Keratinocyte (primary cell): ENCODE data around the gene MFAP2. TPM values are rescaled to one million over a fixed set of nuclear protein-coding genes. Genes with fewer than 3 reads are reported as not detected.
"Not testable (repeated sequence)": the region's sequence is repeated elsewhere in the genome, so short reads cannot be mapped to it uniquely, and the experiment has no call there.

Experiments
- DNase-seq: peaks from one replicate; pipeline ENCODE4 v3.0.0-alpha.2; 2011; ENCODE audit warnings: low read depth, missing footprints, low spot score
- FAIRE-seq: peaks from 2 replicates; lab custom pipeline; 2011; peaks lifted over from hg19 to GRCh38; lab: Jason Lieb, UNC
- H2AFZ ChIP-seq: 2 replicates; pipeline ENCODE4 v1.6.0; 2012; ENCODE audit warnings: low read length, control low read depth, inconsistent platforms; ENCODE audit not compliant: control insufficient read depth
- H3K27ac ChIP-seq: 2 replicates; pipeline ENCODE4 v1.5.1; 2011; ENCODE audit warnings: low read length; ENCODE audit not compliant: control insufficient read depth, insufficient read depth
- H3K27me3 ChIP-seq: 3 replicates; pipeline ENCODE4 v1.6.0; 2011; ENCODE audit warnings: low read length; ENCODE audit not compliant: control insufficient read depth, insufficient read depth; ENCODE audit errors: extremely low read depth
- H3K36me3 ChIP-seq, 2 experiments: 2 replicates in 1 of 2; 3 replicates in 1 of 2; pipeline ENCODE4 v1.5.1; 2011; ENCODE audit warnings: low read length in 2 of 2, mild to moderate bottlenecking in 1 of 2; ENCODE audit not compliant: control insufficient read depth in 2 of 2, insufficient read depth in 2 of 2; ENCODE audit errors: extremely low read depth in 1 of 2
- H3K4me1 ChIP-seq: 3 replicates; pipeline ENCODE4 v1.5.1; 2011; ENCODE audit warnings: low read length; ENCODE audit not compliant: control insufficient read depth, insufficient read depth; ENCODE audit errors: extremely low read depth
- H3K4me2 ChIP-seq: 3 replicates; pipeline ENCODE4 v1.6.0; 2011; ENCODE audit warnings: low read depth, low read length; ENCODE audit not compliant: control insufficient read depth, insufficient read depth; ENCODE audit errors: extremely low read depth
- H3K4me3 ChIP-seq, 3 experiments: fragments of 200-600 bp in 1 of 3; sonication (generic) in 1 of 3; 2 replicates in 2 of 3; 3 replicates in 1 of 3; pipeline ENCODE4 v1.5.1; 2011 to 2016; ENCODE audit warnings: low read length in 3 of 3, mild to moderate bottlenecking in 3 of 3, control low read depth in 2 of 3, inconsistent platforms in 1 of 3, low read depth in 1 of 3, mixed read lengths in 1 of 3, mixed run types in 1 of 3, moderate library complexity in 1 of 3; ENCODE audit not compliant: control insufficient read depth in 2 of 3, insufficient read depth in 2 of 3; ENCODE audit errors: extremely low read depth in 1 of 3
- H3K79me2 ChIP-seq: 2 replicates; pipeline ENCODE4 v1.6.0; 2012; ENCODE audit warnings: low read length; ENCODE audit not compliant: control insufficient read depth, insufficient read depth
- H3K9ac ChIP-seq: 3 replicates; pipeline ENCODE4 v1.6.0; 2011; ENCODE audit warnings: low read length; ENCODE audit not compliant: control insufficient read depth, insufficient read depth; ENCODE audit errors: extremely low read depth
- H3K9me1 ChIP-seq: 3 replicates; pipeline ENCODE4 v1.6.0; 2011; ENCODE audit warnings: low read length; ENCODE audit not compliant: control insufficient read depth, insufficient read depth; ENCODE audit errors: extremely low read depth
- H3K9me3 ChIP-seq: 2 replicates; pipeline ENCODE4 v1.5.1; 2012; ENCODE audit warnings: low read depth, low read length; ENCODE audit not compliant: control insufficient read depth
- H4K20me1 ChIP-seq: 3 replicates; pipeline ENCODE4 v1.6.0; 2011; ENCODE audit warnings: low read length; ENCODE audit not compliant: control insufficient read depth, insufficient read depth; ENCODE audit errors: extremely low read depth
- EZH2 ChIP-seq: IDR thresholded peaks from one replicate; pipeline ENCODE4 v1.6.1; 2012; ENCODE audit warnings: inconsistent platforms, mild to moderate bottlenecking, low read length, moderate library complexity
- dilution Hi-C: fragments of 300-500 bp; cut with MboI; formaldehyde crosslinking; loops from one replicate; pipeline ENCODE4 v1.7.0; 2020; ENCODE audit warnings: low sequenced_read_pairs; ENCODE audit not compliant: extremely low pct_ligation_motif_present
- polyA plus RNA-seq, 5 experiments: library from polyadenylated mRNA; depleted of rRNA in 3 of 5; stranded (reverse) in 3 of 5; stranded (forward) in 1 of 5; unstranded in 1 of 5; fragments of >200 nt; gene quantifications; 1 replicate in 1 of 5; 2 replicates in 3 of 5; 3 replicates in 1 of 5; pipeline versions ENCODE4 v1.2.1 to v1.2.3, GENCODE V29; 2011 to 2012; ENCODE audit warnings: missing spikeins in 2 of 5, low read depth in 1 of 5, low replicate concordance in 1 of 5
- TF ChIP-seq, protein P1 (sequence below), 3 experiments: IDR thresholded peaks in 1 of 3; conservative IDR thresholded peaks in 1 of 3; optimal IDR thresholded peaks in 1 of 3; 2 replicates in 2 of 3; 3 replicates in 1 of 3; pipeline versions ENCODE3 to v1.5.1; 2011; ENCODE audit warnings: low read length in 3 of 3, mild to moderate bottlenecking in 3 of 3, moderate library complexity in 2 of 3, control low read depth in 1 of 3, inconsistent platforms in 1 of 3; ENCODE audit not compliant: insufficient read depth in 2 of 3; ENCODE audit errors: extremely low read depth in 1 of 3

Gene MFAP2
- polyA plus RNA-seq, 1 donor (not counting 4 experiments of a cell fraction or from before 2014, with no cell fraction given), result 34.6 TPM

DNA sequence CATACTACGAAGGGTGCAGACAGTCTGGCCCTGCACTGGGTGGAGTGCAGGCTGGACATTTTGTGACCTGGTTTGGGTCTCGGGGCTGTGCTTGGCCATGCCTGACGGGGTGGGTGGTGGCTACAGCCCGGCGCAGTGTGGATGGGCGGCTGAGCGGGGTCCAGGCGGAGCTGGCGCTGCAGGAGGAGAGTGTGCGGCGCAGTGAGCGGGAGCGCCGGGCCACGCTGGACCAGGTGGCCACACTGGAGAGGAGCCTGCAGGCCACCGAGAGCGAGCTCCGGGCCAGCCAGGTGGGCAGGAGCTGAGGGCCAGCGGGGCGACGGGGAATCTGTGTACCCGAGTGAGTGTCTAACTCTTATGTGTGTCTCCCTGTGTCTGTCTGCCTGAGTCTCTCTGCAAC lies 14.1 kb downstream of the MFAP2 start:
- DNase-seq, result no peak
- no peak overlapping the region for H3K27ac ChIP-seq
- H3K4me3 ChIP-seq, result no peak overlapping the region
- H3K9ac ChIP-seq, result no peak overlapping the region
- peaks cover under 1% of the 10 kb centered on the region for H3K4me1 ChIP-seq
- no peaks in the 10 kb centered on the region for H3K79me2 ChIP-seq
- dilution Hi-C loops, result no loop called here
- H3K27me3 ChIP-seq, result no peaks in the 10 kb centered on the region
- H2AFZ ChIP-seq, result no peak overlapping the region
- no peak overlapping the region for H3K4me2 ChIP-seq
- H3K9me3 ChIP-seq, result no peaks in the 10 kb centered on the region
- TF ChIP-seq, protein P1, sequence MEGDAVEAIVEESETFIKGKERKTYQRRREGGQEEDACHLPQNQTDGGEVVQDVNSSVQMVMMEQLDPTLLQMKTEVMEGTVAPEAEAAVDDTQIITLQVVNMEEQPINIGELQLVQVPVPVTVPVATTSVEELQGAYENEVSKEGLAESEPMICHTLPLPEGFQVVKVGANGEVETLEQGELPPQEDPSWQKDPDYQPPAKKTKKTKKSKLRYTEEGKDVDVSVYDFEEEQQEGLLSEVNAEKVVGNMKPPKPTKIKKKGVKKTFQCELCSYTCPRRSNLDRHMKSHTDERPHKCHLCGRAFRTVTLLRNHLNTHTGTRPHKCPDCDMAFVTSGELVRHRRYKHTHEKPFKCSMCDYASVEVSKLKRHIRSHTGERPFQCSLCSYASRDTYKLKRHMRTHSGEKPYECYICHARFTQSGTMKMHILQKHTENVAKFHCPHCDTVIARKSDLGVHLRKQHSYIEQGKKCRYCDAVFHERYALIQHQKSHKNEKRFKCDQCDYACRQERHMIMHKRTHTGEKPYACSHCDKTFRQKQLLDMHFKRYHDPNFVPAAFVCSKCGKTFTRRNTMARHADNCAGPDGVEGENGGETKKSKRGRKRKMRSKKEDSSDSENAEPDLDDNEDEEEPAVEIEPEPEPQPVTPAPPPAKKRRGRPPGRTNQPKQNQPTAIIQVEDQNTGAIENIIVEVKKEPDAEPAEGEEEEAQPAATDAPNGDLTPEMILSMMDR (optimal IDR thresholded peaks at IDR 0.05 in 1 of 3, IDR thresholded peaks at IDR 0.05 in 1 of 3, conservative IDR thresholded peaks at IDR 0.05 in 1 of 3; ENCODE audit: extremely low read depth in 1 of 3, insufficient read depth in 2 of 3, low read length in 3 of 3), result no peak
- no peak for TF ChIP-seq EZH2
- no peaks in the 10 kb centered on the region for H4K20me1 ChIP-seq
- no peak for FAIRE-seq
- peaks cover 5% of the 10 kb centered on the region in 2 experiments for H3K36me3 ChIP-seq
- no peaks in the 10 kb centered on the region for H3K9me1 ChIP-seq

DNA sequence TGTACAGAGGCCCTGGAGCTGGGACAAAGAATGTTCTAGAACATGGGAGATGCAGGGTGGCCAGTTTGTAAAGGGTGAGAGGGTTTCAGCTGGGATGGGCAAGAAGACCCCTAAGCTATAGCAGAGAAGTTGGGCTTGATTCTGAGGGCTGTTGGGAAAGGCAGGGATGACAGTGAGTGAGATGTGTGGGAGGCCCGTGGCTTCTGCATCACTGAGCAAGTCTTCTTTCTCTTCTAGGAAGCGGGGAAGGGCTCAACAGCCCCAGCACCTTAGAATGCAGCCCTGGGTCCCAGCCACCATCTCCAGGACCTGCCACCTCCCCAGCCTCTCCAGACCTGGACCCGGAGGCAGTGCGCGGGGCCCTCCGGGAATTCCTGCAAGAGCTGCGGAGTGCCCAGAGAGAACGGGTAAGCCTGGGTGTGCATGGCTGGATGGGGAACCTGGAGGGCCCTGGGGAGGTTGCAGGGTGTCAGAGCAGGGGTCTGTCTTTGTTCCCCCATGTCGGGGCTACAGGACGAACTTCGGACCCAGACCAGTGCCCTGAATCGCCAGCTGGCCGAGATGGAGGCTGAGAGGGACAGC lies 14.8 kb downstream of the MFAP2 start:
- H3K27me3 ChIP-seq, result no peaks in the 10 kb centered on the region
- no peak overlapping the region for H3K4me2 ChIP-seq
- no peak overlapping the region for H2AFZ ChIP-seq
- H3K9me3 ChIP-seq, result no peaks in the 10 kb centered on the region
- H3K79me2 ChIP-seq, result no peaks in the 10 kb centered on the region
- dilution Hi-C loops, result no loop called here
- no peak for DNase-seq
- no peak overlapping the region for H3K27ac ChIP-seq
- H4K20me1 ChIP-seq, result no peaks in the 10 kb centered on the region
- no peak for FAIRE-seq
- no peaks in the 10 kb centered on the region for H3K9me1 ChIP-seq
- H3K4me3 ChIP-seq, result no peak overlapping the region
- H3K4me1 ChIP-seq, result peaks cover 3% of the 10 kb centered on the region
- no peak overlapping the region for H3K9ac ChIP-seq
- TF ChIP-seq, protein P1 (optimal IDR thresholded peaks at IDR 0.05 in 1 of 3, IDR thresholded peaks at IDR 0.05 in 1 of 3, conservative IDR thresholded peaks at IDR 0.05 in 1 of 3; ENCODE audit: extremely low read depth in 1 of 3, insufficient read depth in 2 of 3, low read length in 3 of 3), result no peak
- TF ChIP-seq EZH2, result no peak
- peaks cover 5% of the 10 kb centered on the region in 2 experiments for H3K36me3 ChIP-seq

GRCh38 chr1:16964169-16964568 lies 16.3 kb downstream of the MFAP2 start:
- H3K9ac ChIP-seq, H3K4me1 ChIP-seq, DNase-seq, H4K20me1 ChIP-seq, H3K27ac ChIP-seq, H3K27me3 ChIP-seq, dilution Hi-C loops, H3K4me3 ChIP-seq, H3K9me1 ChIP-seq, H3K9me3 ChIP-seq, H3K36me3 ChIP-seq, H3K4me2 ChIP-seq, H3K79me2 ChIP-seq, H2AFZ ChIP-seq, FAIRE-seq: not testable (repeated sequence)
